Stimulated activated CD8-positive, alpha-beta memory T cell treated with anti-CD3 and anti-CD28 coated beads, Interleukin-12 subunit alpha, Interleukin-12 subunit beta, amount 100 ng/mL, for 1 hour (primary cell): ENCODE results near the gene CYP11A1.
"Not testable (repeated sequence)": the region's sequence is repeated elsewhere in the genome, so short reads cannot be mapped to it uniquely, and the experiment has no call there.

ENCODE experiments used
- DNase-seq: peaks from one replicate; pipeline ENCODE4 v3.0.0-alpha.2; 2020; ENCODE audit warnings: low read depth

The CYP11A1 gene

DNA sequence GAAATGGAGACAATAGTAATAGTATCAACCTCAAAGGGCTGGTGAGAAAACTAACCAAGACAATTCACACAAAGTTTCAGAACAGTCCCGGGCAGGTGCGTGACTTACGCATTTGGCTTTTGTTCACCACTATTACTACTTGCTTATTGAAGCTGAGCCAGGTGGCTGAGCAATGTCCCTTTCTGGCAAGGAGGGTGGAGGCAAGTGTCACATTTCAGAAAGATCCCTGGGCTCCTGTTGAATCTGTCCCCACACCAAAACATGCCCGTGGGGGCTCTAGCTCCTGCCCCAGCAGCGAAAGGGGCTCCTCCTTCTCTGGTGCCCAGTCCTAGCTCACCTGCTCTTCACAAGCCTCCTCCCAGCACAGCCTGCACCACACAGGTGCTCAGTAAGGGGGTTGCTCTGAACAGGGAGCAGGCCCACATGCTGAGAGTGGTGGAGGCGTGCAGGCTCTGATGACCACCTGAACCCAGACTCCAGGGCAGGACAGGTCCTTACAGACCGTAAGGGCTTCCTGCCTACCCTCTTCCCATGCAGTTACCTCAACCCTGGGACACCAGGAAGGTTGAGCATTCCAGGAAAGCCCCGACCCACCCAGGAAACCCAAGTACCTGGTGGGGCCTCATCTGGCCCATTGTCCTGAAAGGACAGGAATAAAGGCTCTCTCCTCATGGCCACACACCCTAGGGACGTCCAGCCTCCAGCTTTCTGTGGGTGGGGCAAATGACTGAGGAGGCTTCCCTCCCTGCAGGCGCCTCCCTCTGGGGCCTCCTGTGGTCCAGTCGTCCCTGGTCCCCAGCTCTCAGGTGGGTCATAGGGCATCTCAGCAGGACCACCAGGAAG, 33.7 kb upstream of the CYP11A1 start:
- DNase-seq, result no peak

DNA sequence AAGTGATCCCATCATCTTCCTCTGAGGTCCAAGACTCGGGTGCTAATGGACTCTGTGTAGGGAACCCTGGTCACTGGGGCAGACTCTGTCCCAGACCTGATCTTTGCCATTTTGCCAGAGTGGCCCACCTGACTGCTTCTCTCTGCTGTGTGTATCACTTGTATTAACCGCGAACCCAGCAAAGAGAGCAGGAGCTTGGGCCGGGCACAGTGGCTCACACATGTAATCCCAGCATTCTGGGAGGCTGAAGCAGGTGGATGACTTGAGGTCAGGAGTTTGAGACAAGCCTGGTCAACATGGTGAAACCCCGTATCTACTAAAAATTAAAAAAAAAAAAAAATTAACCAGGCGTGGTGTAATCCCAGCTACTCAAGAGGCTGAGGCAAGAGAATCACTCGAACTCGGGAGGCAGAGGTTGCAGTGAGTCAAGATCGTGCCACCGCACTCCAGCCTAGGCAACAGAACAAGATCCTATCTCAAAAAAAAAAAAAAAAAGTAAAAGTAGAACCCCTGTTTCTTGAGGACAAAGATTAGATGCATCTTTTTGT, 32.9 kb upstream of the CYP11A1 start:
- no peak for DNase-seq

DNA sequence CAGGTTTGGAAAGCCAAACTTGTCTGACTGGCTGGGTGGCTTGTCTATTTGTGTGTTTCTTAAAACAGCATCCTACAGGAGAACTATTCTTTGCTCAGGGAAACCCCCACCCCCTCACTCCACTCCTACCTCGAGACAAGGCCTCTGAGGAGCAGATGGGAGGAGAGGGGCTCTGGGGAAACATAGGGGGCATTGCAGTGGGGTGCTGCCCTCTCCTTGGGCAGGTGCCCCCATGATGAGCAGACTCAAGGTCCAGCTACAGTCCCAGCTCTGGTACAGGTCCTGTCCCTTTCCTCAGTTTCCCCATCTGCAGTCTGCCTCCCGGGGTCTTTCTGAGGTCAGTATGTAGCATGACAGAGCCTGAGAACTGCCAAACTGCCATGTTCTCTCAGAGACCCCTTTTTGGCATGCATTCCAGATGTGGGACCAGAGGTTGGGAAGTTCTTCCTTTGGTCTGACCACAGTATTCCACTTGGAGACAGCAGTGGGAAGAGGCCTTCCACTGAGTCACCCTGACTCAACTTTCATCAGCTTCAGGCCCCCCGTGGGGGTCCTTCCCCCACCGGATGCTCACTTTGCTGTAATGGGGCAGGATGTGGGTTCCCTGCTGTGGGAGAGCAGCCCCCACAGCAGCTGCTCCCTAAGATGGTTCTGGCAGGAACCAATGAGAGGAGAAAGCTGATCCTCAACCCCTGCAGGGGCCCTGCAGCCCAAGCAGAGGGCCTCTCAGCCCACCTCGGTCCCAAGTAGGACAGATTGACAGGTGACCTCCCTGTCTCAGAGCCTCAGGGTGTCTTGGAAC, 32.3 kb upstream of the CYP11A1 start:
- no peak for DNase-seq

GRCh38 chr15:74399100-74399499, 31.7 kb upstream of the CYP11A1 start:
- no peak for DNase-seq

- DNase-seq, result no peak
Observed at GRCh38 chr15:74398183-74398582, 30.7 kb upstream of the CYP11A1 start.

GRCh38 chr15:74397239-74398068, 30.0 kb upstream of the CYP11A1 start:
- no peak for DNase-seq

DNA sequence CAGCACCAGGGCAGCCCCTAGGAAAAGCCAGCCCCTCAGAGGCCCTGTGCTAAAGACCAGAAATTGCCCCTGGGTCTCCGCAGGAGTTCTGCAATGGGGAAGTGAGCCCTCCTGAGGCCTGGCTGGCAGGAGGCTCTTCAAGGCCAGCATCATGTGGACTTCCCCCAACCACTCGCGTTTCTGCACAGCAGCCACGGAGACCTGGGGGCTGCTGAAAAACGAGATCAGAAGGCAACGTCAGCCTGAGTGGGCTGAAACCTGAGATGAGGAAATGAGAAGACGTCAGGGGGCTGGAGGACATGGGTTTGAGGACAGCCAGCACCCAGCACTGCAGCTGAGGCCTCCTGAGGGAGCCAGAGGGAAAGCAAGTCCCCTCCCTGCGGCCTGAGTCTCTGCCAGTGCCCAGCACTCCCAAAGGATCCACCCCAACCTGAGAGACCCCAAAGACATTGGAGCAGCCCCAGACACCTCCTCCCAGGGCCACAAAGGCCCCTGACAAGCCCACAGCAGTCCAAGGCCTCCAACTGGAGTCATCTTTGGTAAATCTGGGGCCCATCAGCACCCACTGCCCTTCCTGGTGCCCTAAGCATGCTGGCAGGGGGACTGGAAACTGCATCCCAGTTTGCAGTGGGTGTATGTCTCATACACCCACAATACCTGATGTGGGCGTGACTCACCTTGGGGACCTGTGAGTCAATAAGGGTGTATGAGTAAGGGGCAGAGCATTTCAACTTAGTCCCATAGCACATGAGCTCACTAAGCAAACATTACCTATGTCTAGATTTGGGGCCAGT, 29.2 kb upstream of the CYP11A1 start:
- DNase-seq, result peak; percentile 24

DNA sequence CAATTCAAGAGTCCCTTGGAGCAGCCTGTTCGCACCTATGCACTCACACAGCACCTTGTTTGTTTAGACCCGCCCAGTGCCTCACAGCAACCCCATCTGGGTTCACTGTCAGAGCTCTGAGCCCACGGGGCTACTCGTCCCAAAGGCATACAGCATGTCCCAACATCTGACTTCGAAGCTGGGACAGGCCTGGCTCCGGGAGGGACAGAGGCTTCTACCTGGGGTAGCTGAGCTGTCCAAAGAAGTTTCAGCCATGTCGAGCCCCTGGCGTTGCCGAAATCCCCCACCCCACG, 28.6 kb upstream of the CYP11A1 start:
- no peak for DNase-seq

DNA sequence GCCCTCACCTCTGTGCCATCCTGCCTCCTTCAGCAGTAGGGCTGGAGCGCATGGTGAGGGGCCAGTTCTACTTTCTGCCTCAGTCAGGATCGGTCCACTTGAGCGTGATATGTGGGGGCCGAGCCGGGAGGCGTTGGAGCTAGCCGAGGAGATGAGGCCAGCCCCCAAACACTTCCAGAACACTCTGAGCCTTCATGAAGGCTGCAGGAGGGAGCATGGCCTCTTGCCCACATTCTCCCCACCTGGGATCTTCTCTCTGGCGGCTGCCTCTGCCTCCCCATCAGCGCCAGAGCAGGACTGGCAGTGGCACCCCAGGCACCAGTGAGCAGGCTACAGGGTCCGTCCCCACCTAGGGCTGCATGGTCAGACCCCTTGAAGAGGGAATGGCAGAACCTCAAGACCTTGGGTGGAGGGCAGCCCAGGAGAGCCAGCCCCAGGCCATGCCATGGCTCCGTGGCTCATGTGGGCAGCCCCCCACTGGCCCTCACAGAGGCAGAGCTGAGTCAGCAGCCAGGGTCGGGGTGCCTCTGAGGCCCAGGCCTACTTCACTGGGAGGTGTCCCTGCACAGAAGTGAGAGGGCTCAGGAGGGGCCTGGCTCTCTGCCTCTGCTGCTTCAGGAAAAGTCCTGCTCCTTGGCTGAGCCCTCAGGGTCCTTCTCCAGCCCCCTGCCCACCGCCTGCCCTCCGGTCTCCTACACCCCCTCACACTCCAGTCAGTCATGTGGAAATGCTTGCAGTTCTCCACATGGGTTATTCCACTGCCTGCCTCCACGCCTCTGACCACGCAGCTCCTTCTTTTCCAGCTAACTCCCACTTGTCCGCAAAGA, 28.1 kb upstream of the CYP11A1 start:
- DNase-seq, result no peak

DNA sequence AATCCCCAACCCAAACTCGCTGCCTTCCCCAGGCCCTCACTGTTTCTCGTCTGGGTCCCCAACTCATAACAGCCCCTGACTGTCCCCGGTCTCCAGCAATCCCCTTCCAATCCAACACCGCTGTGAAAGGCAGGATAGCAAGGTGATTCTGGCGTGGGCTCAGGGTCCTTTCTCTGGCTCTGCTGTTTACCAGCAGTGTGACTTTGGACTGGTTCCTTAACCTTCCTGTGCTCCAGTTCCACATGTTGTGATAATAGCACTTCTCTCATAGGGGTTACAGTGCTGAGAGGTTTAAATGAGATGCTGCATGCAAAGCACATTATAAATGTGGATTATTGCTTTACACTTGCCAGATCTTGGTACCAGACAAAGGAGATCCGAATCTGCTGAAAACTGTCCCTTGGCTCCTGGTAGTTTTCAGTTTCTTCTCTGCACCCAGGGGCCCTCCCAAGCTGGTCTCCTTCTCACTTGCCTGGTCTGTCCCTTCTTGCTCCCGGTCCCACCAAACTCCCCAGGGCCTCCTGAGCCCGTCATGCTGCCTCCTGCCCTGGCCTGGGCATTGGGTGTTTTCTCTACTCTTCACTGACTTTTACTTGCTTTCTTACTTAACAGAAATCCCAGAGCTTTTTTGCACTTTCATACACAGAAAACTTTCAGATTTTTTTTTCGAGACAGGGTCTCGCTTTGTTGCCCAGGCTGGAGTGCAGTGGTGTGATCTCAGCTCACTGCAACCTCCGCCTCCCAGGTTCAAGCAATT, 26.8 kb upstream of the CYP11A1 start:
- no peak for DNase-seq

DNA sequence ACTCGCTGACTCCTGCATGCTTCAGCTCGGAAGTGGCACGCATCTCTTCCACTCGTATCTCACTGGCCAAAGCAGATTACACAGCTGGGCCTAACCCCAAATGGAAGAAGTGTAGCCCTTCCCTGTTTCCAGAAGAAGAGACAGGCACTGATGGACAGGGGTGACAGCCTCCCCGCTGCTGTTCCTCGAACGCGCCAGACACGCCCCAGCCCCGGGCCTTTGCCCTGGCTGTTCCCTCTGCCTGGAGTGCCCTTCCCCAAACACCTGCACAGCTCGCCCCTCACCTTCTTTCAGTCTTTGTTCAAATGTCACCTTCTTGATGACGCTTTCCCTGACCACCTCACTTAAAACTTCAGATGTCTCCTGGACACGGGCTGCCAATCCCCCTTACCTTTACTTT, 26.0 kb upstream of the CYP11A1 start:
- DNase-seq, result no peak

DNA sequence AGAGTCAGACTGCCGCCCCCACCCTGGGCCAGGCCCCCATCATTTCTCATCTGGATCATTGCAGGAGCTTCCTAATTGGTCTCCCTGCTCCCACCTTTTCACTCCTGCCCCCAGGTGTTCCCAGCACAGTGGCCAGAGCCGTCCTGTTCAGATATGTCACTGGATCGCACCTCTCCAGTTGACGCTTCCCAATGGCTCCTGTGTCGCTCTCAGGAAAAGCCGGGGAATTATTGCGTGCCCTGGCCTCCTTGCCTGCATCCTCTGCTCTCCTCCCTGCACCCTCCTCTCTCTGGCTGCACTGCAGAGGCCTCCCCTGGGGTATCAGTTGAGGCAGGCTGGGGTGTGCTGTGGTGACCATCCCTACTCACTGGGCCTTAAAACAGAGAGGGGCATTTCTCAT, 25.5 kb upstream of the CYP11A1 start:
- DNase-seq, result no peak

GRCh38 chr15:74392451-74392830, 25.0 kb upstream of the CYP11A1 start:
- DNase-seq, result no peak

GRCh38 chr15:74391582-74392450, 24.4 kb upstream of the CYP11A1 start:
- DNase-seq, result no peak

GRCh38 chr15:74390647-74391288, 23.3 kb upstream of the CYP11A1 start:
- no peak for DNase-seq

- not testable (repeated sequence) for DNase-seq
Observed at GRCh38 chr15:74390049-74390646, 22.7 kb upstream of the CYP11A1 start.

- no peak for DNase-seq
Observed at GRCh38 chr15:74389241-74390048, 22.0 kb upstream of the CYP11A1 start.
